GM19240 (cell line): ENCODE data around the gene TMPO.
A peak's percentile ranks its signal among the peaks of the same experiment; 100 is the strongest.
"Not testable (repeated sequence)": the region's sequence is repeated elsewhere in the genome, so short reads cannot be mapped to it uniquely, and the experiment has no call there.

ENCODE experiments used
- DNase-seq: peaks from one replicate; pipeline ENCODE4 v3.0.0; 2011; ENCODE audit warnings: low spot score; ENCODE audit not compliant: insufficient read length

Gene TMPO

DNA sequence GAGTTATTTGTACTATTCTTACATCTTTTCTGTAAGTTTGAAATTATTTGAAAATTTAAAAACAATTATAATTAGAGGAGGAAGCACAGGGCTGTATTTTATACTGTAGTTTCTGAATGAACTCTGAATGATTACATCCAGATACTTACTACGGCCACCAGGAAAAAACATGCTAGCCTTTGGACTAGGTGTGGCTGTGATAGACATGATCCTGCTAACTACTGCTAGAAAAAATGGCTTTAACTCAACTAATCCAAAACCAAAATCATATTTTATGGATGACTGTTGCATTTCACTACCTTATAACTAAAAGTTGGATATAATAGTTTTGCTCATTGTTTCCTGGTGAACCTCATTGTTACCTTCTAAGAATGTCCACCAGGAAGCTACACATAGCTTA, 63.0 kb downstream of the TMPO start:
- no peak for DNase-seq

- DNase-seq: no peak
Measured at GRCh38 chr12:98578821-98579220, 63.4 kb downstream of the TMPO start.

DNA sequence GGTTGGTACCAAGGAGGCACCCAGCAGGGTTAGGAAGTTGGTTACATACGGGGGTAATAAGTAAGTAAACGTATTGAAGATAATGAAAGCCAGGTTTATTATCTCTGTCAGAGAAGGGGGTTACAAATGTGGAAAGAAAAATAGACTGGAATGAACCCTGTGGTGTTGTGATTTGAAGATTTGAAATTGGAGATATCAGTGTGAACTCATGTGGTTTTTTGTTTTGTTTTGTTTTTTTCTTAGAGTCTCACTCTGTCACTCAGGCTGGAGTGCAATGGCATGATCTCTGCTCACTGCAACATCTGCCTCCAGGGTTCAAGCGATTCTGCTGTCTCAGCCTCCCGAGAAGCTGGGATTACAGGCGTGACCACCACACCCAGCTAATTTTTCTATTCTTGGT, 64.0 kb downstream of the TMPO start:
- DNase-seq: no peak

GRCh38 chr12:98579835-98580234, 64.4 kb downstream of the TMPO start:
- no peak for DNase-seq

- DNase-seq: no peak
Measured at GRCh38 chr12:98580695-98581094, 65.3 kb downstream of the TMPO start.

- DNase-seq: no peak
Measured at GRCh38 chr12:98581101-98581500, 65.7 kb downstream of the TMPO start.

GRCh38 chr12:98582093-98582492, 66.7 kb downstream of the TMPO start:
- DNase-seq: no peak

- no peak for DNase-seq
Measured at GRCh38 chr12:98587084-98587483, 71.7 kb downstream of the TMPO start.

DNA sequence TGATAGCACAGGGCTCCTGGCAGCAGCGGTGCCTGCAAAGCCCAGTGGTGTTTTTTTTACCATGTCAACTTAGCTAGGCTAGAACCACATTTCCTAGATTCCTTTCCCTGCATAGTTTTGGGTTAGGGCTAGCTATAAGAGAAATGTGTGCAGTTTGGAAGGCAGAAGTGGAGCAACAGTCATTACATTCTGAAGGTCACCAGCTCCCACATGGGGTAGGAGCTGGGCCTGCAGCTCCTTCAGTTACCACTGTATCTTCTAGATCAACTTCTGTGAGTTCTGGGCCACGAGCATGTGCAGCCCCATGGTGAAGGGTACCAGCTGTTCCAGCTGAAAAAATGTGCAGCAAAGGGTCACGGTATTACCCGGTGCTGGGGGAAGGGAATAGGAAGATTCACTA, 75.8 kb downstream of the TMPO start:
- no peak for DNase-seq

GRCh38 chr12:98592825-98593322, 77.5 kb downstream of the TMPO start:
- no peak for DNase-seq

- peak; percentile 91 for DNase-seq
Measured at GRCh38 chr12:98593351-98594049, 78.1 kb downstream of the TMPO start, which contains the start of gene SLC25A3. TSS of gene SLC25A3 (plus strand) at chr12:98593686. CDS start at chr12:98593979, 293 bp downstream.

DNA sequence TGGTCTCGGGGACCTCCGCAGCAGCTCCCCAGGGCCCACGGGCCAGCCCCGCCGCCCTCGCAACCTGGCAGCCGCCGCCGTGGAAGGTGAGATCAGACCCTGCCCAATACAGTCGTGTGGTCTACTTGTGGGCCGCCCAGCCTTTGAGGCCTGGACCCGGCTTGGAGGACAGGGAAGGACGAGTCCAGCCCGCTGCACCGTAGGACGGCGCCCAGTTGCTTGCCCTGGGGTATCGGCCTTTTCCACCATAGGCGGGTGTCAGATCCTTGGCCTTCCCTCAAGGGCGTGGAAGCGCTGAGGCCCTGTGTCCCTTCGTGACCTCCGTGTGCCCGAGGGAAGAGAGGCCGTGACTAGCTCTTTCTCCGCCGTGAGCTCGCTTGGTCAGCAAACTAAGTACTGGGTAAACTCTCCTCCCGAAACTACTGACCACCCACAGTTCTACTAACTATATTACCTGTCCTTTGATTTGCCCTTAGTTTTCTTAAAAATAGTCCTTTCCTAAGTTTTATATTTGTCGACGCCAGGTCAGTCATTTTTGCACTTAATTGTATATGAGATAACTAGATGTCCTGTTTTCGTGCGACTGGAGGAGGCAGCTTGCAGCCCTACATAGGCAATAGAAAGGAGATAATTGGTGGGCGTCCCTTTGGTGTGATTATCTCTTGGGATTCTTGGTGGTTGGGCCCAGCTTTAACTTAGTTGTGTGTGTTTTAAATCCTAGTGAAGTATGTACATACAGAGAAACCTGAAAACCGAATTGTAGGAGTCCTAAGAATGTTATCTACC, 78.9 kb downstream of the TMPO start:
- no peak for DNase-seq

GRCh38 chr12:98595243-98595988, 80.0 kb downstream of the TMPO start:
- DNase-seq: no peak

GRCh38 chr12:98597313-98597712, 81.9 kb downstream of the TMPO start:
- DNase-seq: not testable (repeated sequence)
